Astrocyte of the cerebellum (primary cell): Measurements from ENCODE around the gene TAS2R60.

Experiments used
- DNase-seq: peaks from one replicate; pipeline ENCODE4 v3.0.0-alpha.2; 2011; ENCODE audit warnings: low read depth
- H3K4me3 ChIP-seq: 2 replicates; pipeline ENCODE4 v1.5.1; 2011; ENCODE audit warnings: mild to moderate bottlenecking, low read depth, low read length, moderate library complexity
- CTCF ChIP-seq: IDR thresholded peaks from 2 replicates; pipeline ENCODE4 v1.5.1; 2012; ENCODE audit warnings: low read length, low read depth, moderate library complexity, mild to moderate bottlenecking; ENCODE audit errors: missing control alignments
- in situ Hi-C: cut with HindIII; loops from 2 replicates; pipeline ENCODE4 v1.10.0; 2017; ENCODE audit warnings: low sequenced_read_pairs

TAS2R60 gene

GRCh38 chr7:143435266-143435665, 8.0 kb upstream of the TAS2R60 start:
- in situ Hi-C loops = no loop called here

GRCh38 chr7:143436325-143436946, 6.8 kb upstream of the TAS2R60 start:
- no peak overlapping the region for H3K4me3 ChIP-seq
- no peak for DNase-seq
- in situ Hi-C loops = no loop called here
- TF ChIP-seq CTCF = no peak

More at GRCh38 chr7:143435266-143435665, 8.0 kb upstream of the TAS2R60 start:
- no peak for TF ChIP-seq CTCF
- no peak overlapping the region for H3K4me3 ChIP-seq
- no peak for DNase-seq

GRCh38 chr7:143437578-143437977, 5.7 kb upstream of the TAS2R60 start:
- no peak for DNase-seq
- TF ChIP-seq CTCF = no peak
- in situ Hi-C loops = no loop called here
- H3K4me3 ChIP-seq = no peak overlapping the region

DNA sequence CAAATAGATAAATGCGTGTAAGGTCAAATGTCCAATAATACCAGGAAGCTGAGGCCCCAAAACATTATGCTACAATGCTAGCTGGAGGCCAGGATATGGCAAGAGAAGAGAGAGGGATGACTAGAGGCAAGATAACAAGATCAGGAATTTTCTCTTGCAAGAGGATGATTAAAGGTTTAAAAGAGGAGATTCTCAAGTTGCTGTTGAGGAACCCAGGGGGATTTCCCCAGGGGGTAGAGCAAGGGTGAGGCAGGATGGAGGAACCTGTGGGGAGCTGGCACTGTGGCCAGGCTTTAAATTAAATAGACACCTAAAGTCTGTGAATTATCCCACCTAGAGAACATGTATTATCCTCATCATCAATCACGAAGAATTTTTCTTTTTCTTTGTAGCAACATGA, 3.4 kb upstream of the TAS2R60 start:
- DNase-seq = no peak
- in situ Hi-C loops = no loop called here

GRCh38 chr7:143444063-143444782, 970 bp downstream of the TAS2R60 start:
- DNase-seq = no peak
- TF ChIP-seq CTCF = no peak
- in situ Hi-C loops = no loop called here
- H3K4me3 ChIP-seq = no peak overlapping the region

More for the DNA sequence above, 3.4 kb upstream of the TAS2R60 start:
- no peak for TF ChIP-seq CTCF
- no peak overlapping the region for H3K4me3 ChIP-seq

DNA sequence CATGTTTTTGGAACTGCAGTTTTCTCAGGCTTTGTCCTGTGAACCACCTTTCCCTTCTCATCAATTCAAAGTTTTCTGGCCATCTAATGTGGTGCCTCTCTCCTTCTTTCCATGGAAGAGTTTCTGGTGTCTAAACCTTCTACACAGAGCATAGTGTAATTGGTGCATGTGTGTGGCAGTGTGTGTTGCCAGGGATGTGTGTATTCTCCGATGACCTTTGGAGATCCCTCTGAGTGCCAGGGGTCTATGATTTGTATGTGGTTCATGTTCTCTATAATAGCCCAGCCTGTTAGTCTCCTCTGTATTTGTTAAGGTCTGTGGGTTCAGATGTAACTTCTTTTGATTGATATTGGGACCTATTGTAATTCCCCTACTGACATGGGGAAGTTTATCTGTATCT, 1.5 kb downstream of the TAS2R60 start:
- H3K4me3 ChIP-seq = no peak overlapping the region
- no peak for DNase-seq
- no peak for TF ChIP-seq CTCF
- in situ Hi-C loops = no loop called here
